Measurements from ENCODE around the gene DOCK6. TPM values are rescaled to one million over a fixed set of nuclear protein-coding genes. Genes with fewer than 3 reads are reported as not detected.

The DOCK6 gene, protein sequence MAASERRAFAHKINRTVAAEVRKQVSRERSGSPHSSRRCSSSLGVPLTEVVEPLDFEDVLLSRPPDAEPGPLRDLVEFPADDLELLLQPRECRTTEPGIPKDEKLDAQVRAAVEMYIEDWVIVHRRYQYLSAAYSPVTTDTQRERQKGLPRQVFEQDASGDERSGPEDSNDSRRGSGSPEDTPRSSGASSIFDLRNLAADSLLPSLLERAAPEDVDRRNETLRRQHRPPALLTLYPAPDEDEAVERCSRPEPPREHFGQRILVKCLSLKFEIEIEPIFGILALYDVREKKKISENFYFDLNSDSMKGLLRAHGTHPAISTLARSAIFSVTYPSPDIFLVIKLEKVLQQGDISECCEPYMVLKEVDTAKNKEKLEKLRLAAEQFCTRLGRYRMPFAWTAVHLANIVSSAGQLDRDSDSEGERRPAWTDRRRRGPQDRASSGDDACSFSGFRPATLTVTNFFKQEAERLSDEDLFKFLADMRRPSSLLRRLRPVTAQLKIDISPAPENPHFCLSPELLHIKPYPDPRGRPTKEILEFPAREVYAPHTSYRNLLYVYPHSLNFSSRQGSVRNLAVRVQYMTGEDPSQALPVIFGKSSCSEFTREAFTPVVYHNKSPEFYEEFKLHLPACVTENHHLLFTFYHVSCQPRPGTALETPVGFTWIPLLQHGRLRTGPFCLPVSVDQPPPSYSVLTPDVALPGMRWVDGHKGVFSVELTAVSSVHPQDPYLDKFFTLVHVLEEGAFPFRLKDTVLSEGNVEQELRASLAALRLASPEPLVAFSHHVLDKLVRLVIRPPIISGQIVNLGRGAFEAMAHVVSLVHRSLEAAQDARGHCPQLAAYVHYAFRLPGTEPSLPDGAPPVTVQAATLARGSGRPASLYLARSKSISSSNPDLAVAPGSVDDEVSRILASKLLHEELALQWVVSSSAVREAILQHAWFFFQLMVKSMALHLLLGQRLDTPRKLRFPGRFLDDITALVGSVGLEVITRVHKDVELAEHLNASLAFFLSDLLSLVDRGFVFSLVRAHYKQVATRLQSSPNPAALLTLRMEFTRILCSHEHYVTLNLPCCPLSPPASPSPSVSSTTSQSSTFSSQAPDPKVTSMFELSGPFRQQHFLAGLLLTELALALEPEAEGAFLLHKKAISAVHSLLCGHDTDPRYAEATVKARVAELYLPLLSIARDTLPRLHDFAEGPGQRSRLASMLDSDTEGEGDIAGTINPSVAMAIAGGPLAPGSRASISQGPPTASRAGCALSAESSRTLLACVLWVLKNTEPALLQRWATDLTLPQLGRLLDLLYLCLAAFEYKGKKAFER (N-terminal part only)
- 100 to 1,000 TPM in 1 of 4 donors, 10 to 100 TPM in 3; 63.4 to 102 (median 65.6) TPM for total RNA-seq

DNA sequence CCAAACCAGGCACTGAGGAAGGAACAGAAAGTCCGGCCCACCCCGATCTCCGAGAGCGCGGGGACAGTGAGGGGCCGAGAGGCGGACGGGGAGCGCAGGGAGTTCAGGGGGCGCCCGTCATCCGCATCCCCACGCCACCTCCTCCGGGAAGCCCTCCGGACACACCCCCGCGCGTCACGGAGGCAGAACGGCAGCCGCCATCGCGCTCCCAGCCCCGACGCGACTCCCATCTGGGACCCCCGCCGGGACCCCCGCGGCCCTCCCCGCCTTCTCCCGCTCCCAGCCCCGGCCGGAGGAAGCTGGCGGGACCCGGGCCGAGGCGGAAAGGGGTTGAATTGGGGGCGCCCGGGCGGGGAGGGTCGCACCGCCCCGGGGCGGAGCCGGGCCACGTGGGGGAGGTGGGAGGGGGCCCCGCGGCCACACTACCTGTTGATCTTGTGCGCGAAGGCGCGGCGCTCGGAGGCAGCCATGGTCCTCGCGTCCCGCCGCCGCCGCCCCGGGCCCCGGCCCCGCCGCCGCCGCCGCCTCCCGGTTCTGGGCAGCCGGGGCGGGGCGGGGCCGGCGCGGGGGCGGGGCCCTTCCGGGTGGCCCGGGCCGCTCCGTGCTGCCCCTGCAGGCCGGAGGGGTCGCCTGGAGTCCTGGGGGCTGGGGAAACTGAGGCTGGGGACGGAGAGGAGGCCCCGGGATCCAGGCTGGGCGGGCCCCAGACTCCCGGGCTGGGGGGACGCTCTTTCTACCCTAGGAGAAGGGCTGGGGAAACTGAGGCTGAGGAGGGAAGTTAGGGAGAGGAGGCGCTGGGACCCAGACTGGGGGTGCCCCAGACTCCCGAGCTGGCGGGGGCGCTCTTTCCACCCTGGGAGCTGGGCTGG lies at the start of gene DOCK6:
TSS of gene DOCK6 (minus strand) at position 554 of the 869 bp plus-strand sequence. CDS start at position 470, 84 bp downstream.
- intact Hi-C loops (cut with DNase I; ENCODE audit: low total_unique reads): no loop called here
- TF ChIP-seq, protein P1, sequence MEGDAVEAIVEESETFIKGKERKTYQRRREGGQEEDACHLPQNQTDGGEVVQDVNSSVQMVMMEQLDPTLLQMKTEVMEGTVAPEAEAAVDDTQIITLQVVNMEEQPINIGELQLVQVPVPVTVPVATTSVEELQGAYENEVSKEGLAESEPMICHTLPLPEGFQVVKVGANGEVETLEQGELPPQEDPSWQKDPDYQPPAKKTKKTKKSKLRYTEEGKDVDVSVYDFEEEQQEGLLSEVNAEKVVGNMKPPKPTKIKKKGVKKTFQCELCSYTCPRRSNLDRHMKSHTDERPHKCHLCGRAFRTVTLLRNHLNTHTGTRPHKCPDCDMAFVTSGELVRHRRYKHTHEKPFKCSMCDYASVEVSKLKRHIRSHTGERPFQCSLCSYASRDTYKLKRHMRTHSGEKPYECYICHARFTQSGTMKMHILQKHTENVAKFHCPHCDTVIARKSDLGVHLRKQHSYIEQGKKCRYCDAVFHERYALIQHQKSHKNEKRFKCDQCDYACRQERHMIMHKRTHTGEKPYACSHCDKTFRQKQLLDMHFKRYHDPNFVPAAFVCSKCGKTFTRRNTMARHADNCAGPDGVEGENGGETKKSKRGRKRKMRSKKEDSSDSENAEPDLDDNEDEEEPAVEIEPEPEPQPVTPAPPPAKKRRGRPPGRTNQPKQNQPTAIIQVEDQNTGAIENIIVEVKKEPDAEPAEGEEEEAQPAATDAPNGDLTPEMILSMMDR (IDR thresholded peaks at IDR 0.05): no peak
- no peak for TF ChIP-seq POLR2A (IDR thresholded peaks at IDR 0.05)
- WGBS, 2 donors: 1 to 2% methylated on average over 37 to 43 of the region's 91 CpGs
- DNase-seq (ENCODE audit: low spot score in 2 of 2): no peak
- peak within 1 kb of the TSS; percentile 82 for H3K4me3 ChIP-seq (ENCODE audit: low read depth, poor library complexity, severe bottlenecking)

DNA sequence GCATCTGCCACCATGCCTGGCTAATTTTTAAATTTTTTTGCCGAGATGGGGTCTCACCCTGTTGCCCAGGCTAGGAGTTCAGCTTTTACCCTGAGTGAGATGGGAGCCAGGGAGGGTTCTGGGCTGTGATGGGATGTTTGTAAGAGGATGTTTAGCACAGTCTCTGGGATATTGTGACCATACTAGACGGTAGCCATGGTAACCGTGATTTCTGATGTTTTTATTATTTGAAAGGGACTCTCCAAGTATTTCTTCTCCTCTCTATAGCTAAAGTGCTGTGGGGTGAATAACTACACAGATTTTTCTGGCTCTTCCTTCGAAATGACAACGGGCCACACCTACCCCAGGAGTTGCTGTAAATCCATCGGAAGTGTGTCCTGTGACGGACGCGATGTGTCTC lies 44.0 kb upstream of the DOCK6 start:
- intact Hi-C loops (cut with DNase I; ENCODE audit: low total_unique reads): no loop called here
- no peak for DNase-seq (ENCODE audit: low spot score in 2 of 2)
- 52 to 56% methylated on average over 9 of the region's 9 CpGs for WGBS, 2 donors
- no peak overlapping the region for H3K4me3 ChIP-seq (ENCODE audit: low read depth, poor library complexity, severe bottlenecking)
- TF ChIP-seq POLR2A (IDR thresholded peaks at IDR 0.05): no peak
- TF ChIP-seq, protein P1 (IDR thresholded peaks at IDR 0.05): no peak

DNA sequence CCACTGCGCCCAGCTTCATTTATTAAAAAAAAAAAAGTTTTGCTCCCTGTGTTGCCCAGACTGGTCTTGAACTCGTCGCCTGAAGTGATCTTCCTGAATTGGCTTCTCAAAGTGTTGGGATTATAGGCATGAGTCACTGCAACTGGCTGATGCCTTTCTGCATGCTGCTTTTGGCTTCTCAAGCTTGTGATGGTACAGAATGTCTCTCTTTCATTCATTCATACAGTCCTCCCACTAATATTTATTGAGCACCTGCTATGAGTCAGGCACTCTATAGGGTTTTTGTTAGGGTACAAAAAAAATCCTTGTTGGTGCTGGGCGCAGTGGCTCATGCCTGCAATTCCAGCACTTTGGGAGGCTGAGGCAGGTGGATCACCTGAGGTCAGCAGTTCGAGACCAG lies 42.6 kb upstream of the DOCK6 start:
- intact Hi-C loops (cut with DNase I; ENCODE audit: low total_unique reads): no loop called here

DNA sequence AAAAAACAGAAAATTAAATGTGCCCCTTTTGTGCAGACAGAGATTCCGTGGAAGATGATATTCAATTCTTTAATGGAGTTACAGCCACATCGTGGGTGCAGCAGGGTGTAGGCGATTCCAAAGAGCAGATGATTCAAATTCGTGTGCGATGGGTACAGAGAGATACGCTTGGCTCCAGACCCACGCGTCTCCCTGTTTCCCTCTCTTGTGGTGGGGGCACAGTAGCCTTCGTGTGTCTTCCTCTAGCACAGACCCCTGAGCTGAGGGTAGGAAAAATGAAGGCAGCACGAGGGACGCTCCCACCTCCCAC lies 38.4 kb upstream of the DOCK6 start:
- WGBS, 2 donors: 79 to 80% methylated on average over 11 of the region's 11 CpGs
- DNase-seq (ENCODE audit: low spot score in 2 of 2): no peak
- intact Hi-C loops (cut with DNase I; ENCODE audit: low total_unique reads): no loop called here
- H3K4me3 ChIP-seq (ENCODE audit: low read depth, poor library complexity, severe bottlenecking): no peak overlapping the region
- no peak for TF ChIP-seq POLR2A (IDR thresholded peaks at IDR 0.05)
- TF ChIP-seq, protein P1 (IDR thresholded peaks at IDR 0.05): no peak

More for the DNA sequence above, 42.6 kb upstream of the DOCK6 start:
- no peak for DNase-seq (ENCODE audit: low spot score in 2 of 2)
- WGBS, 2 donors: 72 to 74% methylated on average over 5 of the region's 5 CpGs
- TF ChIP-seq POLR2A (IDR thresholded peaks at IDR 0.05): no peak
- TF ChIP-seq, protein P1 (IDR thresholded peaks at IDR 0.05): no peak
- no peak overlapping the region for H3K4me3 ChIP-seq (ENCODE audit: low read depth, poor library complexity, severe bottlenecking)
